ENCODE results near the gene ITGB3BP.

The ITGB3BP gene

GRCh38 chr1:63516629-63517028 lies 6.4 kb downstream of the ITGB3BP start:
- Histone ChIP-seq H3K36me3 (ENCODE audit: control insufficient read depth in 2 of 2, insufficient read depth in 1 of 2, low read length in 2 of 2) (0 out of 3 replicates have a peak, but pooled peaks cover 0 to 8% of the 10 kb centered on the region in 2 experiments), H3K4me1 (ENCODE audit: control insufficient read depth, insufficient read depth, low read length) (no peaks in the 10 kb centered on the region), H3K27ac (ENCODE audit: extremely low read depth, low read depth, low read length) (no peak overlapping the region), H3K9me3 (ENCODE audit: control insufficient read depth, insufficient read depth, low read depth, low read length) (no peaks in the 10 kb centered on the region), H3K4me3 (ENCODE audit: low read depth, low read length) (no peak overlapping the region)
- CTCF ChIA-PET, result no interaction called here
- POLR2A ChIA-PET, result interaction anchor here (0.7 kb wide), 1 partner anchor 1671 kb away, joined by 7 read pairs; no protein-coding TSS in a partner anchor
- TF ChIP-seq ZNF266 (tag by site-specific recombination; IDR thresholded peaks at IDR 0.05; ENCODE audit: low read depth), result no peak
- no peak for TF ChIP-seq ZNF654 (tag by site-specific recombination; IDR thresholded peaks at IDR 0.05; ENCODE audit: low read depth)
- no peak for TF ChIP-seq ZNF2 (tag by site-specific recombination; IDR thresholded peaks at IDR 0.05)
- no peak for TF ChIP-seq ZFP3 (tag by site-specific recombination; IDR thresholded peaks at IDR 0.05; ENCODE audit: low read depth)
- TF ChIP-seq ZNF202 (tag by site-specific recombination; IDR thresholded peaks at IDR 0.05; ENCODE audit: borderline replicate concordance), result no peak
- no peak for TF ChIP-seq PBX3 (CRISPR knock-in tag; IDR thresholded peaks at IDR 0.05)
- TF ChIP-seq ZNF514 (tag by site-specific recombination; IDR thresholded peaks at IDR 0.05), result no peak

GRCh38 chr1:63512584-63512983 lies 10.4 kb downstream of the ITGB3BP start:
- ChIA-PET POLR2A (no interaction called here), CTCF (interaction anchor here (0.6 kb wide), 1 partner anchor 188 kb away, joined by 3 read pairs; no protein-coding TSS in a partner anchor)
- Histone ChIP-seq H3K4me3 (ENCODE audit: low read depth, low read length) (no peak overlapping the region), H3K27ac (ENCODE audit: extremely low read depth, low read depth, low read length) (no peak overlapping the region), H3K36me3 (ENCODE audit: control insufficient read depth in 2 of 2, insufficient read depth in 1 of 2, low read length in 2 of 2) (peaks cover 13 to 19% of the 10 kb centered on the region in 2 experiments), H3K9me3 (ENCODE audit: control insufficient read depth, insufficient read depth, low read depth, low read length) (no peaks in the 10 kb centered on the region), H3K4me1 (ENCODE audit: control insufficient read depth, insufficient read depth, low read length) (no peaks in the 10 kb centered on the region)
- no peak for TF ChIP-seq ZNF155 (tag by site-specific recombination; IDR thresholded peaks at IDR 0.05)
- no peak for TF ChIP-seq ZNF223 (tag by site-specific recombination; IDR thresholded peaks at IDR 0.05)
- TF ChIP-seq ZFP37 (tag by site-specific recombination; IDR thresholded peaks at IDR 0.05), result no peak
- no peak for TF ChIP-seq ZFP3 (tag by site-specific recombination; IDR thresholded peaks at IDR 0.05; ENCODE audit: low read depth)
- no peak for TF ChIP-seq ZBTB44 (tag by site-specific recombination; IDR thresholded peaks at IDR 0.05)
- TF ChIP-seq ZNF585B (tag by site-specific recombination; IDR thresholded peaks at IDR 0.05), result no peak
- no peak for TF ChIP-seq PATZ1 (tag by site-specific recombination; IDR thresholded peaks at IDR 0.05)
- no peak for TF ChIP-seq ZEB2 (tag by site-specific recombination; IDR thresholded peaks at IDR 0.05)
- TF ChIP-seq ZNF645 (tag by site-specific recombination; IDR thresholded peaks at IDR 0.05), result no peak
- TF ChIP-seq ZNF830 (tag by site-specific recombination; IDR thresholded peaks at IDR 0.05; ENCODE audit: low read depth), result no peak
- no peak for TF ChIP-seq KLF7 (tag by site-specific recombination; IDR thresholded peaks at IDR 0.05; ENCODE audit: borderline replicate concordance)
- no peak for TF ChIP-seq ZBTB20 (tag by site-specific recombination; IDR thresholded peaks at IDR 0.05)
- TF ChIP-seq ZBTB7A (tag by site-specific recombination; IDR thresholded peaks at IDR 0.05; ENCODE audit: low read depth), result no peak
- TF ChIP-seq ZNF362 (tag by site-specific recombination; IDR thresholded peaks at IDR 0.05), result no peak
- TF ChIP-seq SCRT1 (tag by site-specific recombination; IDR thresholded peaks at IDR 0.05; ENCODE audit: borderline replicate concordance), result no peak
- TF ChIP-seq ZBTB49 (tag by site-specific recombination; IDR thresholded peaks at IDR 0.05; ENCODE audit: low read depth), result no peak
- no peak for TF ChIP-seq SP7 (tag by site-specific recombination; IDR thresholded peaks at IDR 0.05)
- no peak for TF ChIP-seq ZNF146 (tag by site-specific recombination; IDR thresholded peaks at IDR 0.05)
- no peak for TF ChIP-seq ZNF24 (tag by site-specific recombination; IDR thresholded peaks at IDR 0.05)

All from HEK293 (cell line).